Measurements from ENCODE around the gene AGFG2. TPM values are rescaled to one million over a fixed set of nuclear protein-coding genes. Genes with fewer than 3 reads are reported as not detected.

Gene AGFG2
- total RNA-seq, 1 donor from 2014 or later, result 30.0 TPM

DNA sequence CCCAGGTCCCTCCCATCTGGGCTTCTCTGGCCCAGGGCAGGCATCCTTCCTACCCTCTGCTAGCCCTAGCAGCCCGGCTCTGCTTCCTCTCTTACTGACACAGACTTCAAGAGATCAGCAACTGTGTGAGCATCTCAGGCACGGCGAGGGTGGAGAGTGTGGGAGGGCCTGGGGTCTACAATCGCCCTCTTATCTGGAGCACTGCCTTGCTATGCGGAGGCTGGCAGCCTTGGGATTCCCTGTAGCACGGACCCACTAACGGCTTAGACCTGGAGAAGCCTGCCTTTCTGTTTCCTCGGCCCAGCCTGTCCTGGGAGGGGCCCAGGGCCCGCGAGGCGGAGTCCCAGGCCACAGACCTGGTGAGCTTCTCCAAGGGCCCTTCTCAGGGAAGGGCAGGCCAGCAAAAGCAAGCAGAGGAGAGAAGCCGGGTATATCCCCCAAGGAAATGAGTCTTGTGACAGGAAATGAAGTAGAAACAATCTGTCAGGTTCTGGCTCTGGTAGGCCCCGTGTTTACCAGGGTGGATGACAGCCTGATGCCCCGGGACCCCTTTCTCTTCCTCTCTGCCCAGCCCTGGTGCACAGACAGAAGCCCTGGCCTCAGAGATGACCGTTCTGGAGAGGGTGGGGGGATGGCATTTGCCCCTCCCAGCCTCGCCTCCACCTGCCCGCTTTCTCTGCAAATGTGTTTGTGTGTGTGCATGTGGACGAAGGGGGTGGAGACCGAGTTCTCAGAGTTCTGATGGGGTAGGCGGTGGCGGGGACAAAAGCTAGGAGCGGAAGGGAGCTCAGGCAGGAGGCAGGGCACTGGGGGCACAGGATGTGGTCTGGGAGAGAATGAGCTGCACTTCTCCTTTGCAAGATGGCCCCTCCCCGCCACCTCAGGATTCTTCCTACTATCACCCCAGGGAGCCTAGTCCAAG is 44.4 kb downstream of the AGFG2 start:
- intact Hi-C loops (cut with DNase I), result no loop called here
- Histone ChIP-seq H3K27me3 (no peaks in the 10 kb centered on the region), H3K4me1 (peaks cover 0 to 22% of the 10 kb centered on the region in 2 donors), H3K36me3 (peaks cover 24 to 42% of the 10 kb centered on the region in 2 donors), H3K9me3 (no peaks in the 10 kb centered on the region), H3K27ac (peak overlapping the region; percentile 8 to 84), H3K4me3 (peak overlapping the region in 1 of 2 donors; percentile 82)
- TF ChIP-seq, protein P1, sequence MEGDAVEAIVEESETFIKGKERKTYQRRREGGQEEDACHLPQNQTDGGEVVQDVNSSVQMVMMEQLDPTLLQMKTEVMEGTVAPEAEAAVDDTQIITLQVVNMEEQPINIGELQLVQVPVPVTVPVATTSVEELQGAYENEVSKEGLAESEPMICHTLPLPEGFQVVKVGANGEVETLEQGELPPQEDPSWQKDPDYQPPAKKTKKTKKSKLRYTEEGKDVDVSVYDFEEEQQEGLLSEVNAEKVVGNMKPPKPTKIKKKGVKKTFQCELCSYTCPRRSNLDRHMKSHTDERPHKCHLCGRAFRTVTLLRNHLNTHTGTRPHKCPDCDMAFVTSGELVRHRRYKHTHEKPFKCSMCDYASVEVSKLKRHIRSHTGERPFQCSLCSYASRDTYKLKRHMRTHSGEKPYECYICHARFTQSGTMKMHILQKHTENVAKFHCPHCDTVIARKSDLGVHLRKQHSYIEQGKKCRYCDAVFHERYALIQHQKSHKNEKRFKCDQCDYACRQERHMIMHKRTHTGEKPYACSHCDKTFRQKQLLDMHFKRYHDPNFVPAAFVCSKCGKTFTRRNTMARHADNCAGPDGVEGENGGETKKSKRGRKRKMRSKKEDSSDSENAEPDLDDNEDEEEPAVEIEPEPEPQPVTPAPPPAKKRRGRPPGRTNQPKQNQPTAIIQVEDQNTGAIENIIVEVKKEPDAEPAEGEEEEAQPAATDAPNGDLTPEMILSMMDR (IDR thresholded peaks at IDR 0.05), result no peak
- peak in 1 of 2 donors; percentile 28 for DNase-seq (ENCODE audit: low spot score in 2 of 2)

DNA sequence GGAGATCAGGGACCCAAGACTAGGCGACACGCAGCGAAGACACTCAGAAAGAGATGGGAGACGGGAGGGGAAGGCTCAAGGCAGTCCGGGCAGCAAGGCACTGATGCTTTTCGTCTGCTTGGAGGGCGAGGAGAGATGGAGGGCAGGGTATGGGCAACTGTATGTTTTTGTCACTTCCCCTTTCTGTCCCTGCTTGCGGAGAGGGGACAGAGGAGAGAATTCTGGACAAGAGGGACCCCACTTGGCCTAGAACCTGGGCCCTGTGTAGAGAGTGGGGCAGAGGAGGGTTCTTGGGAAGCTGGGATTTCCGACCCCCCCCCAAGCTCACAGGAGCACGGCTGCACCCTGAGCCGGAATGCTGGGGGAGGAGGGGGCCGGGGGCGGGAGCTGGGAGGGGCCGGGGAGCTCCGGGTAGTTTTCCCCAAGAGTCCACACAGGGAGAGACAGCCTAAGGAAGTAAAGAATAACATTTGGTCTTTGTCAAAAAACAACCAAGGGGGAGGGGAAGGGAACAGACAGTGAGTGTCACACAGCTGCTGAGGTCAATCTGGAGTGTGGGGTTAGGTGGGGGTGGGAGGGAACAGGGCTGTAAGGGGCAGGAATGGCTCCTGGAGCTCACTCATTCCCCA is 45.2 kb downstream of the AGFG2 start:
- Histone ChIP-seq H3K27ac (peak overlapping the region; percentile 8 to 84), H3K9me3 (no peaks in the 10 kb centered on the region), H3K4me3 (peak overlapping the region; percentile 82), H3K27me3 (no peaks in the 10 kb centered on the region), H3K36me3 (peaks cover 16 to 34% of the 10 kb centered on the region in 2 donors), H3K4me1 (peaks cover 0 to 22% of the 10 kb centered on the region in 2 donors)
- no peak for DNase-seq (ENCODE audit: low spot score in 2 of 2)
- intact Hi-C loops (cut with DNase I), result no loop called here
- TF ChIP-seq, protein P1 (IDR thresholded peaks at IDR 0.05), result no peak

DNA sequence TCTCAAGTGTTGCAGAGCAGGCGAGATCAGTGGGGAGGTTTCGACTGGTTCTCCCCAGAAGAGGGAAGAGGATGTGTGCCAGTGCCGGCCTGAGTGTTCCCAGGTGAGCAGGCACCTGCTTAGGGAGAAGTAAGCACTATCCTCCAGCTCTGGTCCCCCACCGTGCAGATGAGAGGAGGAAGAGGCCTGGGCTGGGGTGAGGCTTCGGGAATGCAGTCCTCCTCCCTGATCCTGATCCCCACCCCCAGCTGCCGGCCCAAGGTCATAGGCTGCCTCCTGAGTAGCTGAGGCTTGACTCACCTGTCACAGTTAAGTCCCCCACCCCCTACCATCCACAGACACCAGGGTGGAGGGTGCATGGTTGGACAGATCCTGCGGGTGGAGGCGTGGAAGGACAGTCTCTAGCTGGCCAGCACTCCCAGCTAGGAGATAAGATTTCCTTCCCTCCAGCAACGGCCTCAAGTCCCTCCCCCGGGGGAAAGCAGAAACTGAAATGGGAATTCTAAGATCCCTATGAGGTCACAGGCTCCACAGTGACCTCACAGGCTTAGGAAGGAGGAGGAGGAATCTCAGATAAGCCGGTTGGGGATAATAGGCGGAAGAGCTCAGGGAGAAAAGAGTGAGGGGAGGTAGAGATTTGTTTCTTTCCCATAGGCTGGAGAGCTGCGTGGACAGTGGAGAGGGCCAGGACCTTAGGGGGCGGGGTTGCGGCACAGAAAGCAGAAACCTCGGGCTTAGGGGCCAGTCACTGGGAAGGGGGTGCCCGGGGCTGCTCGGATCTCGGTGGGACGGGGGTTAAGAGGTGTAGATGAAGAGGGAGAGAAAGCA is 45.9 kb downstream of the AGFG2 start:
- peak overlapping the region; percentile 82 for H3K4me3 ChIP-seq
- peaks cover 0 to 22% of the 10 kb centered on the region in 2 donors for H3K4me1 ChIP-seq
- H3K27ac ChIP-seq, result peak overlapping the region; percentile 84 to 87
- H3K9me3 ChIP-seq, result no peaks in the 10 kb centered on the region
- no peaks in the 10 kb centered on the region for H3K27me3 ChIP-seq
- intact Hi-C loops (cut with DNase I), result no loop called here
- TF ChIP-seq, protein P1 (IDR thresholded peaks at IDR 0.05), result no peak
- peaks cover 16 to 29% of the 10 kb centered on the region in 2 donors for H3K36me3 ChIP-seq
- DNase-seq (ENCODE audit: low spot score in 2 of 2), result no peak

DNA sequence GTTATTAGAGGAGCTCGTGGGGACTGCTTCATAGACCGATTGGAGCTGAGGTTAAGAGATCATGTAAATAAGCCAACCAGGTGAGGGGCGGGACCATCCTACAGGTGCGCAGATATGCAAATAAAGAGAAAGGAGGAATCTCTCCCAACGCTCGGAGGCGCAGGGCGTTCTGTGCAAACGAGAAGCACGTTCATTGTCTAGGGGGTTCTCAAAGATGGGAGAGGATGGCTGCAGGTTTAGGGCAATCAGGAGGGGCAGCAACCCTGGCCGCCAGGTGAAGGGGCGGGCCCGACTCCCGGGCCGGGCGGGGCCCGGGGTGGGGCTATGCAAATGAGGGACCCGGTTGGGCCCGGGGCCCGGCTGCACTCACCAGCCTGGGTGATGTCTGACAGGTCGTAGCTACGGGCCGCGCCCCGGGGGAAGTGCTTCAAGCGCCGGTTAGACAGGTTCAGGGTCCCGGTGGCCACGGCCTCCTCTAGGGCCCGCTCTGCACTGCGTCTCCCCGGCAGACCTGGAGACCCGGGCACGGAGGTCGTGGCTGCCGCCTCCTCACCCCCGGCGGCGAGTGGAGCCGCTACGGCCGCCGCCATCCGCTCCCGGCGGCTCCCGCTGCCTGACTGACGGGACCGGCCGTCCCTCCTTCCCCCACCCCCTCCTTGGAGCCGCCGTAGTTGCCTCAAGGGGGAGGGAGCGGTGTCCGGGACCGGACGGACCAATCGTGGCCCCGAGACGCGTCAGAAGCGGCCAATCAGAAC is 46.7 kb downstream of the AGFG2 start, which contains the start of gene LRCH4:
Gene LRCH4, minus strand, starts transcription at position 619 of the 755 bp plus-strand sequence. Its CDS starts 29 bp downstream, at position 590.
- TF ChIP-seq, protein P1 (IDR thresholded peaks at IDR 0.05), result peak in 1 of 3 experiments; percentile 18
- intact Hi-C loops (cut with DNase I), result loop anchor here (1.0 to 2.0 kb wide), 6 partner anchors 19 to 121 kb away; partner anchors contain the start of genes AGFG2, GNB2, MOSPD3 and POP7
- peak within 1 kb of the TSS; percentile 82 to 84 for H3K4me3 ChIP-seq
- peak within 1 kb of the TSS; percentile 84 to 87 for H3K27ac ChIP-seq
- no peaks in the 10 kb centered on the region for H3K9me3 ChIP-seq
- DNase-seq (ENCODE audit: low spot score in 2 of 2), result no peak
- H3K27me3 ChIP-seq, result no peaks in the 10 kb centered on the region
- peaks cover 15 to 21% of the 10 kb centered on the region in 2 donors for H3K36me3 ChIP-seq
- H3K4me1 ChIP-seq, result peaks cover 0 to 25% of the 10 kb centered on the region in 2 donors

Measured in ascending aorta (tissue), 2 donors.